ENCODE results near the gene BLOC1S4. TPM values are rescaled to one million over a fixed set of nuclear protein-coding genes. Genes with fewer than 3 reads are reported as not detected.

BLOC1S4 gene
- total RNA-seq, 4 donors from 2014 or later = 8.5 to 26.6 (median 11.7) TPM

DNA sequence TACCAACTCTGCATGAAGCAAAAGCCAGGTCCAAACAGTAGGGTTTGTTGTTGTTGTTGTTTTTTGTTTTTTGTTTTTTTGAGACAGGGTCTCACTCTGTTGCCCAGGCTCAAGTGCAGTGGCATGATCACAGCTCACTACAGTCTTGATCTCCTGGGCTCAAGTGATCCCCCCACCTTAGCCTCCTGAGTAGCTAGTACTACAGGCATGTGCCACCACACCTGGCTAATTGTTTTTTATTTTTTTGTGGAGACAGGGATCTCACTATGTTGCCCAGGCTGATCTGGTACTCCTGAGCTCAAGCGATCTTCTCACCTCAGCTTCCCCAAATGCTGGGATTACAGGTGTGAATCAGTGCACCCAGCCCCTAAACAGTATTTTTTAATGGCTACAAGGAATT, 16.1 kb upstream of the BLOC1S4 start:
- no peaks in the 10 kb centered on the region for H3K36me3 ChIP-seq
- intact Hi-C loops (cut with DNase I; ENCODE audit: low total_unique reads) = no loop called here
- H3K27ac ChIP-seq = no peak overlapping the region
- no peaks in the 10 kb centered on the region for H3K4me1 ChIP-seq
- no peak for DNase-seq
- TF ChIP-seq POLR2A (IDR thresholded peaks at IDR 0.05) = no peak
- TF ChIP-seq, protein P1, sequence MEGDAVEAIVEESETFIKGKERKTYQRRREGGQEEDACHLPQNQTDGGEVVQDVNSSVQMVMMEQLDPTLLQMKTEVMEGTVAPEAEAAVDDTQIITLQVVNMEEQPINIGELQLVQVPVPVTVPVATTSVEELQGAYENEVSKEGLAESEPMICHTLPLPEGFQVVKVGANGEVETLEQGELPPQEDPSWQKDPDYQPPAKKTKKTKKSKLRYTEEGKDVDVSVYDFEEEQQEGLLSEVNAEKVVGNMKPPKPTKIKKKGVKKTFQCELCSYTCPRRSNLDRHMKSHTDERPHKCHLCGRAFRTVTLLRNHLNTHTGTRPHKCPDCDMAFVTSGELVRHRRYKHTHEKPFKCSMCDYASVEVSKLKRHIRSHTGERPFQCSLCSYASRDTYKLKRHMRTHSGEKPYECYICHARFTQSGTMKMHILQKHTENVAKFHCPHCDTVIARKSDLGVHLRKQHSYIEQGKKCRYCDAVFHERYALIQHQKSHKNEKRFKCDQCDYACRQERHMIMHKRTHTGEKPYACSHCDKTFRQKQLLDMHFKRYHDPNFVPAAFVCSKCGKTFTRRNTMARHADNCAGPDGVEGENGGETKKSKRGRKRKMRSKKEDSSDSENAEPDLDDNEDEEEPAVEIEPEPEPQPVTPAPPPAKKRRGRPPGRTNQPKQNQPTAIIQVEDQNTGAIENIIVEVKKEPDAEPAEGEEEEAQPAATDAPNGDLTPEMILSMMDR (IDR thresholded peaks at IDR 0.05) = no peak
- H3K4me3 ChIP-seq = no peak overlapping the region
- H3K9me3 ChIP-seq = no peaks in the 10 kb centered on the region
- no peaks in the 10 kb centered on the region for H3K27me3 ChIP-seq

DNA sequence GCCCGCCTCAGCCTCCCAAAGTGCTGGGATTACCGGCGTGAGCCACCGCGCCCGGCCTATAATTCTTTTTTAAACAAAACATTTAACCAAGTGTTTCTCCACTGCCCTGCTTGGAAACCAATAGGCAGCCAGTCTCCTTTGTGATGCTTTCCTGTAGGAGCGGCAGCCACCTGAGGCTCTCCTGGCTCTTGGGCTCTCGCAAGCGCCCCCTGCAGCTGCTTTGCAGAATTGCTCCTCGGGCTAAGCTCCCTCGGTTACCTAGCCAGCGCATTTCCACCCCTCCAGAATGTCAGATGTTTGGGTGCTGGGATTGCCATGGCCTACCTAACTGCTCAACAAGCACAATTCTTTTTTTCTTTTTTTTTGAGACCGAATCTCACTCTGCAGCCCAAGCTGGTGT, 14.6 kb upstream of the BLOC1S4 start:
- H3K9me3 ChIP-seq = no peaks in the 10 kb centered on the region
- TF ChIP-seq, protein P1 (IDR thresholded peaks at IDR 0.05) = no peak
- TF ChIP-seq POLR2A (IDR thresholded peaks at IDR 0.05) = no peak
- H3K4me1 ChIP-seq = no peaks in the 10 kb centered on the region
- DNase-seq = no peak
- H3K27ac ChIP-seq = no peak overlapping the region
- intact Hi-C loops (cut with DNase I; ENCODE audit: low total_unique reads) = no loop called here
- H3K36me3 ChIP-seq = no peaks in the 10 kb centered on the region
- no peak overlapping the region for H3K4me3 ChIP-seq
- H3K27me3 ChIP-seq = no peaks in the 10 kb centered on the region

DNA sequence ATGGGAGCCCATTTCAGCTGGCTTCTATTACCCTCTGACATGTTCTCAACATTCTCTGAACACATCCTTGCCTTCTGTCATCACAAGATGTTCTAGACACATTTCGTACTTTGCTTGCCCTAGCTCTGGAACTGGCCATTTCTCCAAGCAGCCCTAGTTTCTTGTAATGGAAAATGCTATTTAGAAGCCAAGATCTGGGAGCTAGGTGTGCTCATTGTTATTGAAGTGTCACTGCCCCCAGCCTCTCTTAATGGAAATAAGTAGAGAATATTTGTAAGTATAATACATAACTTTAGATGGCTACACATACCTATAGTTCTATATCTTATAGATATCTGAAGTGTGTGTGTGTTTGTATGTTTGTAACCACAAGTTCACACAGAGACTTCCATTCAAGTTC, 13.2 kb upstream of the BLOC1S4 start:
- TF ChIP-seq, protein P1 (IDR thresholded peaks at IDR 0.05) = no peak
- TF ChIP-seq POLR2A (IDR thresholded peaks at IDR 0.05) = no peak
- Histone ChIP-seq H3K27me3 (no peaks in the 10 kb centered on the region), H3K4me3 (no peak overlapping the region), H3K4me1 (peaks cover 0 to 5% of the 10 kb centered on the region in 2 donors), H3K36me3 (no peaks in the 10 kb centered on the region), H3K9me3 (no peaks in the 10 kb centered on the region), H3K27ac (no peak overlapping the region)
- intact Hi-C loops (cut with DNase I; ENCODE audit: low total_unique reads) = no loop called here
- DNase-seq = no peak

DNA sequence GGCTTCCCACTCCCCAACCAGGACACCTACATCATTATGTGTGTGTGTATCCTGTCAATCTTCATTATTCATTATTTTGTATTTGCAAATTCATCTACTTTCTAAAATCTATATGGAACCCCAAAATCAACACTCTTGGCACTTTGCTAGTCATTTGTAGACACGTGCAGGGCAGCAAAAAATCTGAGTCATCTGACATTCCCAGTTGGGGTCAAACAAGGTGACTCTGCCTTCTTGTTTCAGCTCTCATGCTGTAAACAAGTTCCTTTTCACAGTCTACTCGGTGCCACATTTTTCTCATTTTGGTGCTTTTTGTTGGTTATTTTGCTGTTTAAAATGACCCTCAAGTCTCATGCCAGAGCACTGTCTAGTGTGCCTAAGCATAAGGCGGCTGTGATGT, 12.2 kb upstream of the BLOC1S4 start:
- no peak for DNase-seq
- H3K4me3 ChIP-seq = no peak overlapping the region
- no peaks in the 10 kb centered on the region for H3K27me3 ChIP-seq
- no peaks in the 10 kb centered on the region for H3K36me3 ChIP-seq
- no peak overlapping the region for H3K27ac ChIP-seq
- H3K9me3 ChIP-seq = no peaks in the 10 kb centered on the region
- H3K4me1 ChIP-seq = peaks cover 0 to 5% of the 10 kb centered on the region in 2 donors
- TF ChIP-seq, protein P1 (IDR thresholded peaks at IDR 0.05) = no peak
- TF ChIP-seq POLR2A (IDR thresholded peaks at IDR 0.05) = no peak
- intact Hi-C loops (cut with DNase I; ENCODE audit: low total_unique reads) = no loop called here

DNA sequence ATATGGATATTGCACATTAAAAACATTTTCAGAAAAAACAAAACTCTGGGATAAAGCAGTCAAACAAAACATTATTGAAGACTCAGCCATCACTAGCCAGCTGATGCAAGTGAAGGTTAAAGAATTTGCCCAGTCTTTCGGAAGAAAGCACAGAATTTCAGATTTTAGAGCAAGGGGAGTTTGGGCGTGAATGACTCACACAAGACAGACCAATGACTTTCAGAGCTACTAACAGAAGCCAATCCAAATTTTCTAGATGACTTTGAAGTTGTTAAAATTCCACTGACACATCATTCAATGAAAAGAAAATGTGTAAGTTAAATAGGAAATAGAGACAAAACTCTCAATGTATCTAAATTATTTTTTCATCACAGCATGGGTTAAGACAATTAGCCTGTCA, 10.3 kb upstream of the BLOC1S4 start:
- no peak for TF ChIP-seq POLR2A (IDR thresholded peaks at IDR 0.05)
- TF ChIP-seq, protein P1 (IDR thresholded peaks at IDR 0.05) = no peak
- no peak for DNase-seq
- H3K9me3 ChIP-seq = no peaks in the 10 kb centered on the region
- no peak overlapping the region for H3K27ac ChIP-seq
- H3K4me1 ChIP-seq = peaks cover 0 to 5% of the 10 kb centered on the region in 2 donors
- no peaks in the 10 kb centered on the region for H3K27me3 ChIP-seq
- no peaks in the 10 kb centered on the region for H3K36me3 ChIP-seq
- no peak overlapping the region for H3K4me3 ChIP-seq
- intact Hi-C loops (cut with DNase I; ENCODE audit: low total_unique reads) = loop anchor here (5.0 kb wide), 1 partner anchor 282 kb away; no protein-coding TSS in a partner anchor

All from uterus (tissue), 4 donors.